GM18511 (cell line): ENCODE measurements around the gene PIANP.

Experiments used
- ATAC-seq: cut with Tn5 transposase; IDR thresholded peaks from one replicate; pipeline ENCODE4 v1.9.1; 2021; ENCODE audit warnings: mild to moderate bottlenecking, moderate library complexity; ENCODE audit not compliant: unreplicated experiment

The PIANP gene

DNA sequence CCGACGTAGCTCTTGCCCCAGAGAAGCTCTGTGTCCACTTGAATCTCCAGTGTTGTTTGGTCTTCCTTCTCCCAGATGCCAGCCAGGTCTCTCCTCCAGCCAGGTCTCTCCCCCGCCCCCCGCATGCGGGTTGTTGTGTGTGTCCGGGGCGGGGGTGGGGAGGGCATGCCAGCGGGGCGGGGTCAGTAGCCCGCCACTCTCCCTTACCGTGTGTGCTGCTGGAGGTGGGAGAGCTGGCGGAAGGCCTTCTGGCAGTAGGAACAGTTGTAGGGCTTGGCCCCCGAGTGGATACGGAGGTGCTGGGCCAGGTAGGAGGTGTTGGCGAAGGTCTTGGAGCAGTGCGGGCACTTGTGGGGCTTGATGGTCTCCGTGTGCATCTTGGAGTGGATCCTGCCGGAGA is 28.5 kb downstream of the PIANP start:
- no peak for ATAC-seq

DNA sequence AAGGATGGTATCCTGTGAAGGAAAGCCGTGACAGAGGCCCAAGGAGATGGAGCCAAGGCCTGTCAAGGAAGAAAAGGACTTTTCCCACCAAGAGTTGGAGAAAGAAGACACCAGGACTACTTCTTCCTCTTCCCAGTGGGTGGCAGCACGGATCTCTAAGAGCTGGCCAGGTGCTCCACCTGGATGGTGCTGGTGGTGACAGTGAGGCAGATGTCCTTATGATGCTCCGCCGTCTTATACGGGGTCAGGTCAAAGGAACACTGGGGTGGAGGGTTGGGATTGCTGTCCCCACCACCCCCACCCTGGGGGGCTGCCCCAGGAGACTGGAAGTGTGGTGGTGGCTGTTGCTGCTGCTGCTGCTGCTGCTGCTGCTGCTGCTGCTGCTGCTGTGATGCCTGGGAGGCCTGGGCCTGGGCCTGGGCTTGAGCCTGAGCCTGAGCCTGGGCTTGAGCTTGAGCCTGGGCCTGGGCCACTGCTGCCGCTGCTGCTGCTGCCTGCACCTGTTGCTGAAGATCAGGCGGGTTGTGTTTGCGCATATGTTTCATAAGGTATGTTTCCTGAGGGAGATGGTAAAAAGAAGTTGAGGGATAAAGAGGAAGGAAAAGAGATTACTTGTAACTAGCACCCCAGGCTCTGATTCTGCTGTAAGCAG is 32.9 kb downstream of the PIANP start:
- ATAC-seq: no peak

DNA sequence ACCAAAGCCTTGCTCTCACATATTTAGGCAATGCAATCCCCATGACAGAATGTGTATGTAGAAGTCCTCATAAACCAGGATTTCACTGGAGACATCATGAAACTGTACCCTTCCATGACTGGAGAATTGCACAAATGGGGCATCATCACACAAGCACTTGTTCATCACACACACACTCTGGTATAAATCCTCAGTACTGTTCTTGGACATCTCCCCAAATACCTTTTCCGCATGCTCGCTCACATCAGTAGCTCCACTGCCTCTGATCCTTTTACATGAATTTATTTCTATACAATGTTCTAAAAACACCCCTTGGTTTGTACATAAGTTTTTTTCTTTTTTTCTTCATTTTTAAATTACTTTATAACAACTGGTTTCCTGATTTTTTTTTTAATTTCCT is 34.4 kb downstream of the PIANP start:
- ATAC-seq: no peak

- ATAC-seq: no peak
Measured at GRCh38 chr12:6664902-6665301, 35.7 kb downstream of the PIANP start.

GRCh38 chr12:6662906-6663742 is 37.5 kb downstream of the PIANP start, which contains the start of gene ING4:
ING4 (minus strand) TSS chr12:6663119; CDS start chr12:6663101, 18 bp downstream.
- ATAC-seq: peak; percentile 99

GRCh38 chr12:6662602-6662905 is 38.1 kb downstream of the PIANP start:
- peak; percentile 45 for ATAC-seq

GRCh38 chr12:6653987-6654386 is 46.6 kb downstream of the PIANP start:
- no peak for ATAC-seq

- ATAC-seq: no peak
Measured at GRCh38 chr12:6653342-6653741, 47.3 kb downstream of the PIANP start.

DNA sequence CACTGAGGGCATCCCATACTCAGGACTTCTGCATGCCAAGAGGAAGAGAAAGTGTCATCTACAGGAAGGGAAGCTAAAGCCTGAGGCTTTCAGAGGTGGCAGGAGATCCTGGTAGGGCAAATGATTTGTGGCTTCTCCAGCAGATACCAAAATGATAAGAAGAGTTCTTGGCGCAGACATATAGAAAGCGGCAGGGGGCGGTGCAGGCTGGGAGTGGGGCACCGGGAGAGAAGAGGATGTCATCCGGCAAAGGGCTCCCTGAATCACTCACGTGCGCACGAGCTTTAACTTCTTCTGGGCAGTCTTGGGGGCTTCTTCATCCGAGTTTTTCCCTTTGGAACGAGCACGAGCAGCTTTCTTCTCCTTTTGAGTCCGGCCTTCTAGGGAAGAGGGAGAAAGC is 48.2 kb downstream of the PIANP start:
- ATAC-seq: no peak

GRCh38 chr12:6650832-6651231 is 49.8 kb downstream of the PIANP start:
- no peak for ATAC-seq

DNA sequence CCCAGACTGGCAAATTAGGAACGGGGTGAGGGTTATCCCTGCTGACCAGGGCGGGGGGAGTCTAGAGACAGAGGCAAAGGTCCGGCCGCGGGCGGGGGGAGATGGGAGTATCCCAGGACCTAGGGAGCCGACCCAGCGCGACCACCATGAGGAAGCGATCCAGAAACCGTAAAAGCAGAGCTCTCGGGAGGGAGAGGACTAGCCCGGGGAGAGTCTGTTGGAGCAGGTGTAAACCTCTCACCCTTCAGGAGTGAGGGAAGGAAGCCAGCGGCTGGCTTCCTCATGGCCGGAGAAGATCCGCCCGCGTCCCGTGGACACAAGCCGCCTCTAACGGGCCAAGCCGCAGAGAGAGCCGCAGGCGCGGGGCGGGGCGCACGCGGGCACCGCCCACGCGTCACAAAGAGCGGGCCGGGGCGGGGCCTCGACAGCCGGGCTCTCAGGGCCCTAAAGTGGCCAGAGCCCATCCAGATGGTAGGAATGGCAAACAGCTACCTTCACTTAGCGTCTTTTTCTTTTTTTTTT is 53.5 kb downstream of the PIANP start, which contains the start of gene ACRBP:
ACRBP (minus strand) TSS at position 350 of the 522 bp plus-strand sequence; CDS start at position 284, 66 bp downstream.
- no peak for ATAC-seq

- no peak for ATAC-seq
Measured at GRCh38 chr12:6646276-6647082, 54.1 kb downstream of the PIANP start.

GRCh38 chr12:6644903-6645302 is 55.7 kb downstream of the PIANP start:
- ATAC-seq: no peak

DNA sequence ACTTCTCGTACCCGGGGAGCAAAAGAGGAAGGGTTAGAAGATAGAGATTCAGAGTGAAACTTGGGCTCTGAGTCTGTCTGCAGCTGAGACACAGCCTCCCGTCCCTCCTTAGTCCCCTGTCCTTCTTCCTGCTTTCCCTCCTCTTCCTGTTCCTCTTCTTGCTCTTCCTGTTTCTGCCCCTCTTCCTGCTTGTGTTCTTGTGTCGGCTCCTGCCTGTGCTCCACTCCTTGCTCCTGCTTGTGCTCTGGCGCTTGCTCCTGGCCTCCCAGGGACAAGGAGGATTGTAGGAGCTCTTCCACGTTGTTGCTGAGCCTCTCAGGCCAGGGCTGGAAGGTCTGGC is 56.4 kb downstream of the PIANP start:
- ATAC-seq: no peak
